Posterior vena cava (tissue), 2 donors: ENCODE data around the gene DEFB108B. TPM values are rescaled to one million over a fixed set of nuclear protein-coding genes. Genes with fewer than 3 reads are reported as not detected.
"Not testable (repeated sequence)": the region's sequence is repeated elsewhere in the genome, so short reads cannot be mapped to it uniquely, and the experiment has no call there.

ENCODE experiments used
- DNase-seq: peaks from one replicate; pipeline ENCODE4 v3.0.0-alpha.2; 2020; ENCODE audit warnings: low spot score
- intact Hi-C, 2 donors: fragments of 100-400 bp; cut with DNase I; formaldehyde crosslinking; loops; one replicate each; pipeline versions ENCODE4 v1.14.1 to v1.14.2; 2022 to 2023
- total RNA-seq, 2 donors: library from RNA; stranded (reverse); fragmentation: NEBNext Ultra II Directional; extraction: Animal tissue kit (Norgen Biotek cat#: 25700); gene quantifications; one replicate each; pipeline ENCODE4 v1.2.1, GENCODE V29; 2021
- donor health status: DM: yes; HTN: yes; CAD: no.
- donor health status: DM: yes; HTN: yes; CAD: no.

The DEFB108B gene
- total RNA-seq, 2 donors from 2014 or later = not detected

- DNase-seq, intact Hi-C loops: not testable (repeated sequence)
Measured at GRCh38 chr11:71812529-71812928, 20.5 kb upstream of the DEFB108B start.

DNA sequence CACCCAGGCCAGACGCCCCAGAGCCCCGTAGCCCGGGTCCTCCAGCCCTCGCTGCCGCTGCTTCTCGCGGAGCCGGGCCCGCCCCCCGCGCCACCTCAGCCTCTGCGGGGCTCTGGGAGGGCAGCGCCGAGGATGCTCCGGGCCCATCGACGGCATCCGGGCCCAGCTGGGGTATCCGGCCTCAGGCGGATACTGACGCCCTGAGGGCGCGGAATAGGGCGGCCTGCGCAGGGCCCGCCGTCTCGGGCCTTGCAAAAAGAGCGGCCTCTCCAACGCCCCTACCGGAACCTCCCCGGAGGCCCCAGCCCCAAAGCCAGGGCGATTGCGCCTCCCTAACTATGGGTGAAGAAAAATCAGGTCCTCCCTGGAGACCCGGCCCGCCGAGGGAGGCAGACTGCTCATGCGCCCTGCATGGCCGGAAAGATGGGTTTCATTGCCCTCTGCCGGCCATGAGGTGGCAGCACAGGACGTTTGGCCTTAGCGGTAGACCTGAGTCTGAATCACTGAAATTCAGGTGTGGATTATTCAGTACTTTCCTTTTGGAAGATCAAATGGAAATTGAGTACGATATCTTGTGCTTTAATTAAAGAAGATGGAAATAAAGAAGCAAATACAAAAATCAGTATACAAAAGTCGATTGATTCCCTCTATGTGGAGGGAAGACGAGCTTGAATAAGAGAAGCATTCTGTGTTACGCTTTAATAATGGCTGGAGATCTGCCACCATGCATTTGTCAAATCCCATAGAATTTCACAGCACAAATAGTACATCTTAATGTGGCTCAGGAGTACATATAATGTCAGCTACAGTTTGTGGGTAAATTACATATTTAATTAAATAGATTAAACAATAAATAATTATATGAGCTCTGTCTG is 19.3 kb upstream of the DEFB108B start:
- peak; percentile 93 for DNase-seq
- intact Hi-C loops = not testable (repeated sequence)

GRCh38 chr11:71821539-71821938 is 11.5 kb upstream of the DEFB108B start:
- intact Hi-C loops, DNase-seq: not testable (repeated sequence)

DNA sequence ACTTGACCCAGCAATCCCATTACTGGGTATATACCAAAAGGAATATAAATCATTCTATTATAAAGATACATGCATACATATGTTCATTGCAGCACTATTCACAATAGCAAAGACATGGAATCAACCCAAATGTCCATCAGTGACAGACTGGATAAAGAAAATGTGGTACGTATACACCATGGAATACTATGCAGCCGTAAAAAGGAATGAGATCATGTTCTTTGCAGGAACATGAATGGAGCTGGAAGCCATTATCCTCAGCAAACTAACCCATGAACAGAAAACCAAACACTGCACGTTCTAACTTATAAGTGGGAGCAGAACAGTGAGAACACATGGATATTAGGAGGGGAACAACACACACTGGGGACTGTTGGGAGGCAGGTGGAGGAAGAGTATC is 3.8 kb upstream of the DEFB108B start:
- intact Hi-C loops, DNase-seq: not testable (repeated sequence)

DNA sequence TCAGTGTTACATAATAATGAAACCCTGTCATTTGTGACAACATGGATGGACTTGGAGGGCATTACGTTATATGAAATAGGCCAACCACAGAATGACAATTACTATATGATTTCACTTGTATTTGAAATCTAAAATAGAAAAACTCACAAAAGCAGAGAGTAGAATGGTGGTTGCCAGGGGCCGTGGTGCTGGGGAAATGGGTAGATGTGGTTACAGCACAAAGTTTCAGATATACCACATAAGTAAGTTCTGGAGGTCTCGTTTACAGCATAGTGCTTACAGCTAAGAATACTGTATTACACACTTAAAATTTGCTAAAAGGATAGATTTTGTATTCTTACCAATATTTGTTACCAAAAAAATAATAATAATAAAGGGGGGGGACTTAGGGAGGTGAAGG is 3.3 kb upstream of the DEFB108B start:
- intact Hi-C loops, DNase-seq: not testable (repeated sequence)

- DNase-seq, intact Hi-C loops: not testable (repeated sequence)
Measured at GRCh38 chr11:71842720-71843119, 9.7 kb downstream of the DEFB108B start.

DNA sequence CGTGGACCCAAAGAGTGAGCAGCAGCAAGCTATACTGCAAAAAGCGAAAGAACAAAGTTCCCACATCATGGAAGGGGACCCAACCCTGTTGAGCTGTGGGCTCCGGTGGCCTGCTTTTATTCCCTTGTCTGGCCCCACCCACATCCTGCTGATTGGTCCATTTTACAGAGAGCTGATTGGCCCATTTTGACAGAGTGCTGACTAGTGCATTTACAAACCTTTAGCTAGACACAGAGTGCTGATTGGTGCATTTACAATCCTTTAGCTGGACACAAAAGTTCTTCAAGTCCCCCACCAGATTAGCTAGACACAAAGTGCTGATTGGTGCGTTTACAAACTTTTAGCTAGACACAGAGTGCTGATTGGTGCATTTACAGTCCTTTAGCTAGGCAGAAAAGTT is 10.4 kb downstream of the DEFB108B start:
- intact Hi-C loops, DNase-seq: not testable (repeated sequence)

- DNase-seq = no peak
- intact Hi-C loops = no loop called here
Measured at GRCh38 chr11:71843858-71844257, 10.9 kb downstream of the DEFB108B start.

GRCh38 chr11:71853895-71854294 is 20.9 kb downstream of the DEFB108B start:
- DNase-seq, intact Hi-C loops: not testable (repeated sequence)

DNA sequence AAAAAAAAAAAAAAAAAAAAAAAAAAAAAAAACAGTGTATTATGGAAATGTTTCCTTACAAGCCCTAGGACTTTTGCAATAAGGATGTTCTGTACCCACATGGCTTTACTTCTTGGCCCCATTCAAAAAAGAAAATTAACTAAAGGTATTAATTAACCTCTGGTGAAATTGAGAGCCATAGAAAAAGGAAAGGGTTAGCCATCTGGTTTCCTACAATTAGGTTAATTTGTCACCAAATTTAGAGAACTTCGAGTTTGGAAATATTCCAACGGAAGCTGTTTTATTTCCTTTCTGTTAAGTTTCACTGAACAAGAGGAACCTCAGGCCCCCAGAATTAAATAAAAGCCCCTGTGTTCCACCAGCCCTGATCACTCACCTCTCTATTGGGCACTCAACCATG is 22.9 kb downstream of the DEFB108B start:
- intact Hi-C loops, DNase-seq: not testable (repeated sequence)

- intact Hi-C loops, DNase-seq: not testable (repeated sequence)
Measured at GRCh38 chr11:71860835-71861234, 27.8 kb downstream of the DEFB108B start.

DNA sequence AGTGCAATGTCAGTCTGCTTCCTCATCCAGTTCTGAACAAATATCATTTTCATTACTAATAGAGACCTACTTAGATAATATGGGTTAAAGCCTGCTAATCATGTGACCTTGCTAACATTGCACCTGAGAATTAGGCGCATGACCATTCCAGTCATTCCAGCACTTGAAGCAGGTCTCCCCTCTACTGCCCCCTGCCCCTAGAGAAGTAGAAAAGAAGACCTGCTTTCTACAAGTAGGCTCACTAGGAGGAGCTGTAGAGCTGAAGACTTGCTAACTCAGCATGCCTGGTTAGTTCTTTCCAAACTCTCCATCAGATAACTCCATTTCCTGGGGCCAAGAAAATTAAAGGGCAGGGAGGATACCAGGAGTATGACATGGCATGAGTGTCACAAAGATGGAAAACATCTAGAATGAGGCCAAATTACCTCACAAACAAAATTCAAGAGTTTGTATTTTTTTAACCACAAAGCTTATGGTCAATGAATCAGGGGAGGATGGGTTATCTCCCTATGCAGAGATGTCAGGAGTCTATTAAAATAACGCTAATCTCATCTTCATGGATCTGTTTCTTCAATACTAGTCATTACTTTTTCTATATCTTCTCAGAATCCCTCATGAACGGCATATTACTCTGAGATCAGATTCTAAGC is 31.1 kb downstream of the DEFB108B start:
- intact Hi-C loops, DNase-seq: not testable (repeated sequence)

- DNase-seq, intact Hi-C loops: not testable (repeated sequence)
Measured at GRCh38 chr11:71867209-71867608, 34.2 kb downstream of the DEFB108B start.

- intact Hi-C loops, DNase-seq: not testable (repeated sequence)
Measured at GRCh38 chr11:71869931-71870330, 36.9 kb downstream of the DEFB108B start.

- intact Hi-C loops, DNase-seq: not testable (repeated sequence)
Measured at GRCh38 chr11:71870661-71871060, 37.7 kb downstream of the DEFB108B start.

DNA sequence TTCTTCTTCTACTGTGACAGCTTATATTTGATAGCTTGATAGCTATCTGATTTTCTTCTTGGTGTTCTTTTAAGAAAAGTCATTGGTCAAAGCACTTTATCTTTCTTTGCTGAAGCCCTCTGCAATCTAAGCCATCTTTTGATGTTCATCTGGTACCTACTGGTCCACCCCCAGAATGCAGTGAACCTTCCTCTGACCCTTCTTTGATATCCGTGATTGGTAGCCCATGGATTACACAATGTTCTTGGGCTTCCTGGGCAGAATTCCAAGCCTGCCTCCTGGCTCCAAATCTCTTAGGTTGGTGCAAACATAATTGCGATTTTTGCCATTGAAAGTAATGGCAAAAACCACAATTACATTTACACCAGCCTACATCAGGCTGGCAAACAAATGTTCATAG is 43.3 kb downstream of the DEFB108B start:
- intact Hi-C loops, DNase-seq: not testable (repeated sequence)

- intact Hi-C loops, DNase-seq: not testable (repeated sequence)
Measured at GRCh38 chr11:71878059-71878458, 45.1 kb downstream of the DEFB108B start, which contains the start of gene DEFB131B. Gene DEFB131B (plus strand): TSS chr11:71878453. CDS start chr11:71878453, 0 bp downstream.

- DNase-seq, intact Hi-C loops: not testable (repeated sequence)
Measured at GRCh38 chr11:71885806-71886205, 52.8 kb downstream of the DEFB108B start.
